ENCODE results near the gene ANKRD23. TPM values are rescaled to one million over a fixed set of nuclear protein-coding genes. Genes with fewer than 3 reads are reported as not detected.
A peak's percentile ranks its signal among the peaks of the same experiment; 100 is the strongest.

Gene ANKRD23
- total and polyA plus RNA-seq, 2 of the 13 experiments (the other 11 are each of a cell fraction or from before 2014, with no cell fraction given): 1.5 to 1.6 TPM

DNA sequence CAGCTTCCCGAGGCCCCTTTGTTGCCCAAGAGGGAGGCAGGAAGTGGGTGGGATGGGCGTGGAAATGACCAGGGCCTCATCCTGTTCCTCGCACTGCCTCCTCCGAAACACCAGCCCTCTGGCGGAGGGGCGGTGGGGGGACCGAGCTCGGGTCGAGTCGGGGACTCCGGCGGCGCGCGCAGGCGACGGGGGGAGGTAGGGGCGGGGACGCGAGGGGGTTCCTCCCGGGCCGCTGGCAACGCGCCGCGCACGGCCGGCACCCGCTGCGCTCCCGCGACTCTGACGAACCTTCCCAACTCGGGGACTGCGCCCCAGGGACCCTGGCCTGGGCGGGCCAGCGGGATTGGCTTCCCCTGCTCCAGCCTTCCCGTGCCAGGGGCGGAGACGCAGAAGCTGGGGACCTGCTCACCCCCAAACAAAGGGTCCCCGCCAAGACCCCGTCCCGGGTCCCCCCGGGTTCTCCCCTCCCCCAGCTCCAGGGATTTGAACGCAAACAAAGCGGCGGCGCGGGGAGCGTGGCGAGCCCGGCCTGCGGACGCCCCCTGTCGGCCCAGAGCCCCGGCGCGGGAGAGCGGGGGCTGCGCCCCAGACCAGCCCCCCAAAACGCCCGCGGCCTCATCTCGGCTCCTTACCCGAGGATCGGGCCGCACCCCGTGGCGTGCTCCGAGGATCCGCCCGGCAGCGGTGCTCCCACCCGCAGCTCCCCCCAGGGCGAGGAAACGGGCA, 24.9 kb upstream of the ANKRD23 start (continued):
- TF ChIP-seq, protein P1, sequence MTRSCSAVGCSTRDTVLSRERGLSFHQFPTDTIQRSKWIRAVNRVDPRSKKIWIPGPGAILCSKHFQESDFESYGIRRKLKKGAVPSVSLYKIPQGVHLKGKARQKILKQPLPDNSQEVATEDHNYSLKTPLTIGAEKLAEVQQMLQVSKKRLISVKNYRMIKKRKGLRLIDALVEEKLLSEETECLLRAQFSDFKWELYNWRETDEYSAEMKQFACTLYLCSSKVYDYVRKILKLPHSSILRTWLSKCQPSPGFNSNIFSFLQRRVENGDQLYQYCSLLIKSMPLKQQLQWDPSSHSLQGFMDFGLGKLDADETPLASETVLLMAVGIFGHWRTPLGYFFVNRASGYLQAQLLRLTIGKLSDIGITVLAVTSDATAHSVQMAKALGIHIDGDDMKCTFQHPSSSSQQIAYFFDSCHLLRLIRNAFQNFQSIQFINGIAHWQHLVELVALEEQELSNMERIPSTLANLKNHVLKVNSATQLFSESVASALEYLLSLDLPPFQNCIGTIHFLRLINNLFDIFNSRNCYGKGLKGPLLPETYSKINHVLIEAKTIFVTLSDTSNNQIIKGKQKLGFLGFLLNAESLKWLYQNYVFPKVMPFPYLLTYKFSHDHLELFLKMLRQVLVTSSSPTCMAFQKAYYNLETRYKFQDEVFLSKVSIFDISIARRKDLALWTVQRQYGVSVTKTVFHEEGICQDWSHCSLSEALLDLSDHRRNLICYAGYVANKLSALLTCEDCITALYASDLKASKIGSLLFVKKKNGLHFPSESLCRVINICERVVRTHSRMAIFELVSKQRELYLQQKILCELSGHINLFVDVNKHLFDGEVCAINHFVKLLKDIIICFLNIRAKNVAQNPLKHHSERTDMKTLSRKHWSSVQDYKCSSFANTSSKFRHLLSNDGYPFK (CRISPR knock-in tag; IDR thresholded peaks at IDR 0.05; ENCODE audit: borderline replicate concordance): peak; percentile 52; the same call in 1 of the 2 replicates
- no peak for TF ChIP-seq RORA (CRISPR knock-in tag; IDR thresholded peaks at IDR 0.05)
- TF ChIP-seq JUNB (CRISPR knock-in tag; IDR thresholded peaks at IDR 0.05; ENCODE audit: borderline replicate concordance): no peak
- peak; percentile 85 for TF ChIP-seq ZSCAN12 (CRISPR knock-in tag; IDR thresholded peaks at IDR 0.05)
- no peak for TF ChIP-seq ZNF326 (CRISPR knock-in tag; IDR thresholded peaks at IDR 0.05; ENCODE audit: borderline replicate concordance)
- TF ChIP-seq, protein P2, sequence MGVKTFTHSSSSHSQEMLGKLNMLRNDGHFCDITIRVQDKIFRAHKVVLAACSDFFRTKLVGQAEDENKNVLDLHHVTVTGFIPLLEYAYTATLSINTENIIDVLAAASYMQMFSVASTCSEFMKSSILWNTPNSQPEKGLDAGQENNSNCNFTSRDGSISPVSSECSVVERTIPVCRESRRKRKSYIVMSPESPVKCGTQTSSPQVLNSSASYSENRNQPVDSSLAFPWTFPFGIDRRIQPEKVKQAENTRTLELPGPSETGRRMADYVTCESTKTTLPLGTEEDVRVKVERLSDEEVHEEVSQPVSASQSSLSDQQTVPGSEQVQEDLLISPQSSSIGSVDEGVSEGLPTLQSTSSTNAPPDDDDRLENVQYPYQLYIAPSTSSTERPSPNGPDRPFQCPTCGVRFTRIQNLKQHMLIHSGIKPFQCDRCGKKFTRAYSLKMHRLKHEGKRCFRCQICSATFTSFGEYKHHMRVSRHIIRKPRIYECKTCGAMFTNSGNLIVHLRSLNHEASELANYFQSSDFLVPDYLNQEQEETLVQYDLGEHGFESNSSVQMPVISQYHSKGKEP (CRISPR knock-in tag; IDR thresholded peaks at IDR 0.05): 0 out of 2 replicates have a peak, but pooled peaks have one; percentile 18
- TF ChIP-seq FOSL2 (CRISPR knock-in tag; IDR thresholded peaks at IDR 0.05): peak; percentile 55; the same call in 1 of the 2 replicates
- TF ChIP-seq ZNF614 (CRISPR knock-in tag; IDR thresholded peaks at IDR 0.05; ENCODE audit: borderline replicate concordance): peak; percentile 59; the same call in 1 of the 2 replicates
- no peak for TF ChIP-seq ZNF773 (CRISPR knock-in tag; IDR thresholded peaks at IDR 0.05; ENCODE audit: borderline replicate concordance)
- TF ChIP-seq, protein P3, sequence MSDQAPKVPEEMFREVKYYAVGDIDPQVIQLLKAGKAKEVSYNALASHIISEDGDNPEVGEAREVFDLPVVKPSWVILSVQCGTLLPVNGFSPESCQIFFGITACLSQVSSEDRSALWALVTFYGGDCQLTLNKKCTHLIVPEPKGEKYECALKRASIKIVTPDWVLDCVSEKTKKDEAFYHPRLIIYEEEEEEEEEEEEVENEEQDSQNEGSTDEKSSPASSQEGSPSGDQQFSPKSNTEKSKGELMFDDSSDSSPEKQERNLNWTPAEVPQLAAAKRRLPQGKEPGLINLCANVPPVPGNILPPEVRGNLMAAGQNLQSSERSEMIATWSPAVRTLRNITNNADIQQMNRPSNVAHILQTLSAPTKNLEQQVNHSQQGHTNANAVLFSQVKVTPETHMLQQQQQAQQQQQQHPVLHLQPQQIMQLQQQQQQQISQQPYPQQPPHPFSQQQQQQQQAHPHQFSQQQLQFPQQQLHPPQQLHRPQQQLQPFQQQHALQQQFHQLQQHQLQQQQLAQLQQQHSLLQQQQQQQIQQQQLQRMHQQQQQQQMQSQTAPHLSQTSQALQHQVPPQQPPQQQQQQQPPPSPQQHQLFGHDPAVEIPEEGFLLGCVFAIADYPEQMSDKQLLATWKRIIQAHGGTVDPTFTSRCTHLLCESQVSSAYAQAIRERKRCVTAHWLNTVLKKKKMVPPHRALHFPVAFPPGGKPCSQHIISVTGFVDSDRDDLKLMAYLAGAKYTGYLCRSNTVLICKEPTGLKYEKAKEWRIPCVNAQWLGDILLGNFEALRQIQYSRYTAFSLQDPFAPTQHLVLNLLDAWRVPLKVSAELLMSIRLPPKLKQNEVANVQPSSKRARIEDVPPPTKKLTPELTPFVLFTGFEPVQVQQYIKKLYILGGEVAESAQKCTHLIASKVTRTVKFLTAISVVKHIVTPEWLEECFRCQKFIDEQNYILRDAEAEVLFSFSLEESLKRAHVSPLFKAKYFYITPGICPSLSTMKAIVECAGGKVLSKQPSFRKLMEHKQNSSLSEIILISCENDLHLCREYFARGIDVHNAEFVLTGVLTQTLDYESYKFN (CRISPR knock-in tag; conservative IDR thresholded peaks at IDR 0.05): peak; percentile 86
- TF ChIP-seq ZNF749 (CRISPR knock-in tag; IDR thresholded peaks at IDR 0.05; ENCODE audit: borderline replicate concordance): no peak; the same call in none of the 2 replicates
- TF ChIP-seq NFIB (CRISPR knock-in tag; IDR thresholded peaks at IDR 0.05; ENCODE audit: borderline replicate concordance): no peak
- TF ChIP-seq, protein P4, sequence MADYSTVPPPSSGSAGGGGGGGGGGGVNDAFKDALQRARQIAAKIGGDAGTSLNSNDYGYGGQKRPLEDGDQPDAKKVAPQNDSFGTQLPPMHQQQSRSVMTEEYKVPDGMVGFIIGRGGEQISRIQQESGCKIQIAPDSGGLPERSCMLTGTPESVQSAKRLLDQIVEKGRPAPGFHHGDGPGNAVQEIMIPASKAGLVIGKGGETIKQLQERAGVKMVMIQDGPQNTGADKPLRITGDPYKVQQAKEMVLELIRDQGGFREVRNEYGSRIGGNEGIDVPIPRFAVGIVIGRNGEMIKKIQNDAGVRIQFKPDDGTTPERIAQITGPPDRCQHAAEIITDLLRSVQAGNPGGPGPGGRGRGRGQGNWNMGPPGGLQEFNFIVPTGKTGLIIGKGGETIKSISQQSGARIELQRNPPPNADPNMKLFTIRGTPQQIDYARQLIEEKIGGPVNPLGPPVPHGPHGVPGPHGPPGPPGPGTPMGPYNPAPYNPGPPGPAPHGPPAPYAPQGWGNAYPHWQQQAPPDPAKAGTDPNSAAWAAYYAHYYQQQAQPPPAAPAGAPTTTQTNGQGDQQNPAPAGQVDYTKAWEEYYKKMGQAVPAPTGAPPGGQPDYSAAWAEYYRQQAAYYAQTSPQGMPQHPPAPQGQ (CRISPR knock-in tag; IDR thresholded peaks at IDR 0.05; ENCODE audit: borderline replicate concordance): no peak
- TF ChIP-seq, protein P5, sequence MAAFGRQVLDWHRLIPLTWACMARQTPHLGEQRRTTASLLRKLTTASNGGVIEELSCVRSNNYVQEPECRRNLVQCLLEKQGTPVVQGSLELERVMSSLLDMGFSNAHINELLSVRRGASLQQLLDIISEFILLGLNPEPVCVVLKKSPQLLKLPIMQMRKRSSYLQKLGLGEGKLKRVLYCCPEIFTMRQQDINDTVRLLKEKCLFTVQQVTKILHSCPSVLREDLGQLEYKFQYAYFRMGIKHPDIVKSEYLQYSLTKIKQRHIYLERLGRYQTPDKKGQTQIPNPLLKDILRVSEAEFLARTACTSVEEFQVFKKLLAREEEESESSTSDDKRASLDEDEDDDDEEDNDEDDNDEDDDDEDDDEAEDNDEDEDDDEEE (CRISPR knock-in tag; IDR thresholded peaks at IDR 0.05): 0 out of 2 replicates have a peak, but pooled peaks have one; percentile 45
- TF ChIP-seq NFATC3 (CRISPR knock-in tag; IDR thresholded peaks at IDR 0.05): no peak
- TF ChIP-seq NAIF1 (CRISPR knock-in tag; IDR thresholded peaks at IDR 0.05; ENCODE audit: borderline replicate concordance): no peak; the same call in 1 of the 2 replicates
- TF ChIP-seq ZNF136 (CRISPR knock-in tag; IDR thresholded peaks at IDR 0.05; ENCODE audit: low read depth): no peak

All from HepG2 (cell line).